Measurements from ENCODE around the gene GMDS.

DNA sequence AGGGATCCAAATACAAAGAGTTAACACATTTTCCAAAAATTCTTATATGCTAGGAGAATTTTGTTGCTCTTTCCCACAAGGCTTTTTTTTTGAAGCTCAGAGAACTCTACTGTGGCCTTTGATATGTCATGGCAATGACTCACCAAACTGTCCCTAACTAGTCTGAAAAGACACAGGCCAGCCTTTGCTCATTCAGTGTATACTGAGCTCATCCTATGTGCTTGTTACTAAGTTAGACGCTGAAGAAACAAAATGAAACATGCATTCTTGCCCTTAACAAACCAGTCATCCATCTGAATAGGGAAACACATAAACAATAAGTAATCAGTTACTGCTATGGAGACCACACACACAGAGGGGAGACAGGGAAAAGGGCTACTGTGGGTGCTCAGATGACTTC is 343.8 kb downstream of the GMDS start:
- TF ChIP-seq, protein P1, sequence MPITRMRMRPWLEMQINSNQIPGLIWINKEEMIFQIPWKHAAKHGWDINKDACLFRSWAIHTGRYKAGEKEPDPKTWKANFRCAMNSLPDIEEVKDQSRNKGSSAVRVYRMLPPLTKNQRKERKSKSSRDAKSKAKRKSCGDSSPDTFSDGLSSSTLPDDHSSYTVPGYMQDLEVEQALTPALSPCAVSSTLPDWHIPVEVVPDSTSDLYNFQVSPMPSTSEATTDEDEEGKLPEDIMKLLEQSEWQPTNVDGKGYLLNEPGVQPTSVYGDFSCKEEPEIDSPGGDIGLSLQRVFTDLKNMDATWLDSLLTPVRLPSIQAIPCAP (CRISPR knock-in tag; IDR thresholded peaks at IDR 0.05), result no peak
- TF ChIP-seq ZNF138 (CRISPR knock-in tag; conservative IDR thresholded peaks at IDR 0.05) (no peak), CREB1 (CRISPR knock-in tag; IDR thresholded peaks at IDR 0.05) (no peak), ZNF232 (CRISPR knock-in tag; IDR thresholded peaks at IDR 0.05) (no peak), SMAD3 (CRISPR knock-in tag; IDR thresholded peaks at IDR 0.05; ENCODE audit: borderline replicate concordance) (no peak), NR3C1 (CRISPR knock-in tag; conservative IDR thresholded peaks at IDR 0.05; ENCODE audit: low read depth) (no peak), MXD4 (CRISPR knock-in tag; IDR thresholded peaks at IDR 0.05; ENCODE audit: borderline replicate concordance) (no peak), SP1 (CRISPR knock-in tag; conservative IDR thresholded peaks at IDR 0.05) (no peak), JUN (CRISPR knock-in tag; IDR thresholded peaks at IDR 0.05) (no peak), TEAD4 (CRISPR knock-in tag; IDR thresholded peaks at IDR 0.05) (no peak)
- TF ChIP-seq, protein P2, sequence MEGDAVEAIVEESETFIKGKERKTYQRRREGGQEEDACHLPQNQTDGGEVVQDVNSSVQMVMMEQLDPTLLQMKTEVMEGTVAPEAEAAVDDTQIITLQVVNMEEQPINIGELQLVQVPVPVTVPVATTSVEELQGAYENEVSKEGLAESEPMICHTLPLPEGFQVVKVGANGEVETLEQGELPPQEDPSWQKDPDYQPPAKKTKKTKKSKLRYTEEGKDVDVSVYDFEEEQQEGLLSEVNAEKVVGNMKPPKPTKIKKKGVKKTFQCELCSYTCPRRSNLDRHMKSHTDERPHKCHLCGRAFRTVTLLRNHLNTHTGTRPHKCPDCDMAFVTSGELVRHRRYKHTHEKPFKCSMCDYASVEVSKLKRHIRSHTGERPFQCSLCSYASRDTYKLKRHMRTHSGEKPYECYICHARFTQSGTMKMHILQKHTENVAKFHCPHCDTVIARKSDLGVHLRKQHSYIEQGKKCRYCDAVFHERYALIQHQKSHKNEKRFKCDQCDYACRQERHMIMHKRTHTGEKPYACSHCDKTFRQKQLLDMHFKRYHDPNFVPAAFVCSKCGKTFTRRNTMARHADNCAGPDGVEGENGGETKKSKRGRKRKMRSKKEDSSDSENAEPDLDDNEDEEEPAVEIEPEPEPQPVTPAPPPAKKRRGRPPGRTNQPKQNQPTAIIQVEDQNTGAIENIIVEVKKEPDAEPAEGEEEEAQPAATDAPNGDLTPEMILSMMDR (IDR thresholded peaks at IDR 0.05), result no peak
- TF ChIP-seq, protein P3, sequence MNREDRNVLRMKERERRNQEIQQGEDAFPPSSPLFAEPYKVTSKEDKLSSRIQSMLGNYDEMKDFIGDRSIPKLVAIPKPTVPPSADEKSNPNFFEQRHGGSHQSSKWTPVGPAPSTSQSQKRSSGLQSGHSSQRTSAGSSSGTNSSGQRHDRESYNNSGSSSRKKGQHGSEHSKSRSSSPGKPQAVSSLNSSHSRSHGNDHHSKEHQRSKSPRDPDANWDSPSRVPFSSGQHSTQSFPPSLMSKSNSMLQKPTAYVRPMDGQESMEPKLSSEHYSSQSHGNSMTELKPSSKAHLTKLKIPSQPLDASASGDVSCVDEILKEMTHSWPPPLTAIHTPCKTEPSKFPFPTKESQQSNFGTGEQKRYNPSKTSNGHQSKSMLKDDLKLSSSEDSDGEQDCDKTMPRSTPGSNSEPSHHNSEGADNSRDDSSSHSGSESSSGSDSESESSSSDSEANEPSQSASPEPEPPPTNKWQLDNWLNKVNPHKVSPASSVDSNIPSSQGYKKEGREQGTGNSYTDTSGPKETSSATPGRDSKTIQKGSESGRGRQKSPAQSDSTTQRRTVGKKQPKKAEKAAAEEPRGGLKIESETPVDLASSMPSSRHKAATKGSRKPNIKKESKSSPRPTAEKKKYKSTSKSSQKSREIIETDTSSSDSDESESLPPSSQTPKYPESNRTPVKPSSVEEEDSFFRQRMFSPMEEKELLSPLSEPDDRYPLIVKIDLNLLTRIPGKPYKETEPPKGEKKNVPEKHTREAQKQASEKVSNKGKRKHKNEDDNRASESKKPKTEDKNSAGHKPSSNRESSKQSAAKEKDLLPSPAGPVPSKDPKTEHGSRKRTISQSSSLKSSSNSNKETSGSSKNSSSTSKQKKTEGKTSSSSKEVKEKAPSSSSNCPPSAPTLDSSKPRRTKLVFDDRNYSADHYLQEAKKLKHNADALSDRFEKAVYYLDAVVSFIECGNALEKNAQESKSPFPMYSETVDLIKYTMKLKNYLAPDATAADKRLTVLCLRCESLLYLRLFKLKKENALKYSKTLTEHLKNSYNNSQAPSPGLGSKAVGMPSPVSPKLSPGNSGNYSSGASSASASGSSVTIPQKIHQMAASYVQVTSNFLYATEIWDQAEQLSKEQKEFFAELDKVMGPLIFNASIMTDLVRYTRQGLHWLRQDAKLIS (CRISPR knock-in tag; IDR thresholded peaks at IDR 0.05; ENCODE audit: borderline replicate concordance), result no peak
- TF ChIP-seq, protein P4, sequence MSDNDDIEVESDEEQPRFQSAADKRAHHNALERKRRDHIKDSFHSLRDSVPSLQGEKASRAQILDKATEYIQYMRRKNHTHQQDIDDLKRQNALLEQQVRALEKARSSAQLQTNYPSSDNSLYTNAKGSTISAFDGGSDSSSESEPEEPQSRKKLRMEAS (CRISPR knock-in tag; IDR thresholded peaks at IDR 0.05), result no peak

All from WTC11 (cell line).